Measurements from ENCODE around the gene RAB3GAP1.

DNA sequence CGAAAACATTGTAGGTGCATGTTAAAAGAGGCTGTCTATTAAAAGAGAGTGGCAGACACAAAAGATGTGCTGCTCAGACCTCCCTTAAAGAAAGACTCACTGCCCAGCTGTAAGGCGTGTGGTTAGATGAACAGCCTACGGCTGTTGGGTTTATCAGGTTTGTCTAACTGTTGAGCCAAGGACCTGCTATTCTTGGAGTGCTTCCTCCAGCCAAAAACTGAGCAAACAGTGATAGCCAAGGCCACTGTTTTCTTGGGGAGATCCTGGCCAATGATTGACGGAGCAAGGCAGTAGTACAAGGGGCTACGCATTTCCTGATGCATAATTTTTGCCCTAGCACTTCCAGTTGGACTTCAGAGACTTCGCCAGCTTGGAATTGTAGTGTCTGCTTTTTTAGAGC lies 1.4 kb upstream of the RAB3GAP1 start:
- no peak for TF ChIP-seq CTCF (IDR thresholded peaks at IDR 0.05)
- no peak for TF ChIP-seq ZFX (IDR thresholded peaks at IDR 0.05; ENCODE audit: borderline replicate concordance)

All from 22Rv1 (cell line).